Activated naive CD4-positive, alpha-beta T cell treated with anti-CD3 and anti-CD28 coated beads, Interleukin-2, amount 10 ng/mL, durations not matched to agents 7 days and 5 days (primary cell): ENCODE data around the gene YTHDC2.

ENCODE experiments used
- CTCF ChIA-PET: fragments of 350-600 bp; sonication (Branson Sonifier 250); formaldehyde crosslinking; loops from one replicate; lab custom pipeline; 2021; ENCODE audit warnings: antibody characterized with exemption; lab: Charles Lee
- DNase-seq: peaks from one replicate; pipeline ENCODE4 v3.0.0-alpha.2; 2020
- H3K27ac Mint-ChIP-seq: one replicate; pipeline ENCODE4 v1.8.0; 2021; ENCODE audit warnings: mild to moderate bottlenecking, moderate library complexity, mixed read lengths
- H3K27me3 Mint-ChIP-seq: one replicate; pipeline ENCODE4 v1.8.0; 2021; ENCODE audit warnings: mild to moderate bottlenecking, mixed read lengths
- H3K36me3 Mint-ChIP-seq: one replicate; pipeline ENCODE4 v1.8.0; 2021; ENCODE audit warnings: mixed read lengths
- H3K4me1 Mint-ChIP-seq: one replicate; pipeline ENCODE4 v1.8.0; 2021; ENCODE audit warnings: mixed read lengths
- H3K4me3 Mint-ChIP-seq: one replicate; pipeline ENCODE4 v1.8.0; 2021; ENCODE audit warnings: mild to moderate bottlenecking, moderate library complexity, mixed read lengths
- H3K9me3 Mint-ChIP-seq: one replicate; pipeline ENCODE4 v1.8.0; 2021; ENCODE audit warnings: mixed read lengths

The YTHDC2 gene

GRCh38 chr5:113513384-113514288, at the start of gene YTHDC2:
YTHDC2 (plus strand) TSS chr5:113513694; CDS start chr5:113513896, 202 bp downstream.
- peaks cover 32% of the 10 kb centered on the region for H3K4me1 Mint-ChIP-seq
- peak within 1 kb of the TSS; percentile 86 for H3K4me3 Mint-ChIP-seq
- H3K27me3 Mint-ChIP-seq = peaks cover 19% of the 10 kb centered on the region
- H3K9me3 Mint-ChIP-seq = no peaks in the 10 kb centered on the region
- CTCF ChIA-PET = interaction anchor here (1.2 to 9.4 kb wide), 2 partner anchors 178 to 471 kb away, joined by 3 to 149 read pairs; no protein-coding TSS in a partner anchor
- DNase-seq = peak; percentile 91
- H3K36me3 Mint-ChIP-seq = peaks cover 16% of the 10 kb centered on the region
- H3K27ac Mint-ChIP-seq = peak within 1 kb of the TSS; percentile 84

DNA sequence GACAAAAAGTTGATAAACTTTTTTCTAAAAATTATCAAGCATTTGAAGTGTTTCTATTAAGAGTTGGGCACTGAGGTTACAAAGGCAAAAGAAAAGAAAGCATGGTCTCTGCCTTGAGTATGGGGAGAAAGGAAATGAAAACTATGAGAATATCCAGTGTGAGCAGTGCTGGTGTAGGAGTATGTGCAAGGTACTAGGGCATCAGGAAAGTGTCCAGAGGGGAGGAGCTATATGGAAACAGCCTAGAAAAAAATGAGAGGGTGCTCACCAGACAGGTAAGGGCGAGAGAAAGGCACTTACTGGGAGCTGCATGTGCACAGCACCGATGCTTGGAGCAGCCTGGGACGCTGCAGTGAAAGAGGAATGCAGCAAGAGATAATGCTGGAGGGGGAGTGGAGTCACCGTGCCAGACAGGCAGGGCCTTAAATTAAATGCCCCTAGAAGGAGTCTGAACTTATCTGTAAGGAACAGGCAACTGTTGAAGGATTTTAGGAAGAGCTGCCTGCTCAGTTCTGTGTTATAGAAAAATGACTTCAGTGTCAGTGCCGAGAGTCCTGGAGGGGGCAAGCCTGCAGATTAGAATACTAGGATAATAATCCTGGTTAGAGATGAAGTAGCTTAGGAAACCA, 39.3 kb upstream of the YTHDC2 start:
- H3K9me3 Mint-ChIP-seq = peaks cover 2% of the 10 kb centered on the region
- H3K4me3 Mint-ChIP-seq = no peak overlapping the region
- CTCF ChIA-PET = no interaction called here
- peaks cover 34% of the 10 kb centered on the region for H3K27me3 Mint-ChIP-seq
- H3K27ac Mint-ChIP-seq = no peak overlapping the region
- no peaks in the 10 kb centered on the region for H3K36me3 Mint-ChIP-seq
- no peak for DNase-seq
- H3K4me1 Mint-ChIP-seq = no peaks in the 10 kb centered on the region

GRCh38 chr5:113478691-113479090, 34.8 kb upstream of the YTHDC2 start:
- DNase-seq = no peak
- H3K4me3 Mint-ChIP-seq = no peak overlapping the region
- H3K27ac Mint-ChIP-seq = no peak overlapping the region
- H3K27me3 Mint-ChIP-seq = peaks cover 15% of the 10 kb centered on the region
- H3K4me1 Mint-ChIP-seq = no peaks in the 10 kb centered on the region
- H3K9me3 Mint-ChIP-seq = no peaks in the 10 kb centered on the region
- H3K36me3 Mint-ChIP-seq = no peaks in the 10 kb centered on the region
- CTCF ChIA-PET = no interaction called here

GRCh38 chr5:113480243-113480642, 33.3 kb upstream of the YTHDC2 start:
- Mint-ChIP-seq H3K27ac (no peak overlapping the region), H3K4me1 (no peaks in the 10 kb centered on the region), H3K4me3 (no peak overlapping the region), H3K36me3 (no peaks in the 10 kb centered on the region), H3K9me3 (no peaks in the 10 kb centered on the region), H3K27me3 (peaks cover 12% of the 10 kb centered on the region)
- CTCF ChIA-PET = no interaction called here
- DNase-seq = no peak

DNA sequence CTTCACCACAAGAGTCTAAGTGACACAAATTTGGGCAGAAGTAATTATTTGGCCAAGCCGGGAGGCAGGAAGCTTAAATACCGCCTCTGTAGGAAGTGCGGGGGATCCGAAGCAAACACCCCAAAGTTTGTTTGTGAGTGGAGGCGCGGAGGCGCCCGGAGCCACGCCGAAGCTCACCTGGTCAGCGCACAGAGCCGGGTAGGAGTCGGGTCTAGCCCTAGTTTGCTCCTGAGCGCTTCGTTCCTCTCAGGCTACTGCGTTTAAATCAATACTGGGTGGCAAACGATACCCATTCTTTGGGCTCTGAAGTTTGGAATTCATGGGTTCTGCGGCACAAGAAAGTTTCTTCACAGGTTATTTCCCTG, 26.1 kb upstream of the YTHDC2 start:
- peak overlapping the region; percentile 67 for H3K4me3 Mint-ChIP-seq
- peaks cover 24% of the 10 kb centered on the region for H3K9me3 Mint-ChIP-seq
- no peak overlapping the region for H3K27ac Mint-ChIP-seq
- peaks cover 26% of the 10 kb centered on the region for H3K4me1 Mint-ChIP-seq
- H3K36me3 Mint-ChIP-seq = peaks cover 12% of the 10 kb centered on the region
- peaks cover 74% of the 10 kb centered on the region for H3K27me3 Mint-ChIP-seq
- CTCF ChIA-PET = interaction anchor here (1.5 kb wide), 1 partner anchor 23 kb away, joined by 4 read pairs; no protein-coding TSS in a partner anchor
- no peak for DNase-seq

DNA sequence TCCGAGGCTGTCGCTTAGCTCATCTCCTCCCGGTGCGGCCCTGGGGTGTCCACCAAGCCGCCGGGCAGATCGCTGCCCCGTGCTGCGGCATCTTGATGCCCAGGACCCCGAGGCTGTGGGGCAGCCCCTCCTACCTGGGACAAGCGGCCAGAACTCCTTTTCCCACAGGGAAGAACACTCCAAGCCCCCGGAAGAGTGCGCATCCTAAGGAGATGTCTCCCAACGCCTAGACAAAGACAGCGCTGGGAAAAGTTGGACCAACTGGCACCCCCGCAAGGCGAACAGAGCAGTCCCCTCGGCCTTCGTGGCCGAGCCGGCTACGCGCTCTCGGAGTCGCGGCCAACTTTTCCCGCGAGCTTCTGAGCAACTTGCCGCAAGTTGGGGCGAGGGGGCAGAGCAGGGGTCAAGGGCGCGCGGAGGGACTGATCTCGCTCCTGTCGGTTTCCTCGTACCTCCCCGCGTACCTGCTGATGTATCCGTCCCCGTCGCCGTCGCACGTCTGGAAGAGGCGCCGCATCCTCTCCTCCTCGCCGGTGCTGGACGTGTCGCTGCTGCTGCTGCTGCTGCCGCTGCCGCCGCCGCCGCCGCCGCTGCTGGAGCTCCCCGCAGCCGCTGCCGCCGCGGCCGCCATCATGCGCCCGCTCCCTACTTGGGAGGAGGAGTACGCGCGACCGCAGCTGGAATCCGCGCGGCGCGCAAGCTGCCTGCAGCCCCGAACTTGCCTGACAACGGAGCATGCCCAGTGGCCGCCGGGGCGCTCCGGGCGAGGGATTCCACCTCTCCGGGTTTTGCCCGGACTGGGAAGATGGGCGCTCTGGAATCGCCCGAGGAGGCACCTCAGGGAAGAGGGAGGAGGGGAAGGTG, 25.5 kb upstream of the YTHDC2 start, which contains the start of gene MCC:
MCC (minus strand) TSS at position 673 of the 864 bp plus-strand sequence.
- Mint-ChIP-seq H3K4me1 (peaks cover 26% of the 10 kb centered on the region), H3K9me3 (peaks cover 24% of the 10 kb centered on the region), H3K27ac (no peak within 1 kb of the TSS), H3K27me3 (peaks cover 78% of the 10 kb centered on the region), H3K4me3 (peak within 1 kb of the TSS; percentile 67), H3K36me3 (peaks cover 12% of the 10 kb centered on the region)
- CTCF ChIA-PET = interaction anchor here (1.0 to 2.0 kb wide), 4 partner anchors 22 to 154 kb away, joined by 3 to 6 read pairs (median 4); no protein-coding TSS in a partner anchor
- peak; percentile 53 for DNase-seq

DNA sequence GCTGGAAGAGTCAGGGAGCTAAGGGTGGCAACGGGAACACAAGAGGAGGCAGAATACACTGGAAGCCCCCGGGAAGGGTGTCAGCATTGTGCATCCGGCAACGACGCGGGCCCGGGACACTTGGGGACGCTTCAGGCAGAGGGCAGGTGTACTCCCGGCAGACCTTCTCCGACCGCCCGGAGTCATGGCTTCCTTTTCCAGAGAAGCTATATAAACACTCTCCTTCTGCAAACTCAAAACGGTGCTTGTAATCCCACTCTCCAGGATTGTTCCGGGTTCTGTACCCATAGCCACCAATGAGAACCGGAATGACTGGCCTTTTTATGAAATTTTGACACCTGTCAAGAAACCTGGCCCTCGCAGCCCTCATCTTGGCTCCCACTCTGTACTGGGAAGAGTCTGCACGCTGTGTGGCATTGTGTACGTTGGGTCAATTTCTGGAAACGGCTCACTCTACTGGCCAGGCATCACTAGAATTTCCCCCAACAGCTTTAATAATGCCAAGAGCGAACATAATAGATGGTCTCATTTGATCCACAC, 24.8 kb upstream of the YTHDC2 start:
- DNase-seq = no peak
- Mint-ChIP-seq H3K4me3 (peak overlapping the region; percentile 67), H3K27me3 (peaks cover 78% of the 10 kb centered on the region), H3K9me3 (peaks cover 24% of the 10 kb centered on the region), H3K4me1 (peaks cover 26% of the 10 kb centered on the region), H3K36me3 (peaks cover 12% of the 10 kb centered on the region), H3K27ac (no peak overlapping the region)
- CTCF ChIA-PET = interaction anchor here (1.0 to 2.0 kb wide), 4 partner anchors 22 to 155 kb away, joined by 3 to 6 read pairs (median 4); no protein-coding TSS in a partner anchor

DNA sequence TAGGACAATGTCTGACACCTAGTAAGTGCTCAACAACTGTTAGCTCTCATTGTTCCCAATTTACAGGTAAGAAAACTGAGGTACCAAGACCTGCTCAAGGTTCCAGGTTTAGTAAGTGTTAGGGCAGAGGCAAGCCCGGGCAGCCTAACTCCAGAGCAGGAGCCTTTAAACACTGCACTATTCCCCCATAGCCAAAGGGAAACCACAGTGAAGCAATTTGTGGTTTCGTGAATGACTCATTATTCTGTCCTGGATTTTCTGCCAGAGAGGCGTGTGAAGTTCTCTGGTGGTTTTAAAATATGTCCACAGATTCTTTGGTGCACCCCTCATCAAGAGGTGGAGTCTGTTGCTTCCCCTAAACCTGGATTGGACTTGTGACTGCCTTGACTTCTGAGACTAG, 24.2 kb upstream of the YTHDC2 start:
- peaks cover 26% of the 10 kb centered on the region for H3K4me1 Mint-ChIP-seq
- peaks cover 12% of the 10 kb centered on the region for H3K36me3 Mint-ChIP-seq
- peaks cover 83% of the 10 kb centered on the region for H3K27me3 Mint-ChIP-seq
- H3K9me3 Mint-ChIP-seq = peaks cover 24% of the 10 kb centered on the region
- DNase-seq = peak; percentile 23
- peak overlapping the region; percentile 3 for H3K4me3 Mint-ChIP-seq
- CTCF ChIA-PET = interaction anchor here (0.6 to 2.0 kb wide), 4 partner anchors 110 to 399 kb away, joined by 3 to 6 read pairs (median 4); no protein-coding TSS in a partner anchor
- no peak overlapping the region for H3K27ac Mint-ChIP-seq

DNA sequence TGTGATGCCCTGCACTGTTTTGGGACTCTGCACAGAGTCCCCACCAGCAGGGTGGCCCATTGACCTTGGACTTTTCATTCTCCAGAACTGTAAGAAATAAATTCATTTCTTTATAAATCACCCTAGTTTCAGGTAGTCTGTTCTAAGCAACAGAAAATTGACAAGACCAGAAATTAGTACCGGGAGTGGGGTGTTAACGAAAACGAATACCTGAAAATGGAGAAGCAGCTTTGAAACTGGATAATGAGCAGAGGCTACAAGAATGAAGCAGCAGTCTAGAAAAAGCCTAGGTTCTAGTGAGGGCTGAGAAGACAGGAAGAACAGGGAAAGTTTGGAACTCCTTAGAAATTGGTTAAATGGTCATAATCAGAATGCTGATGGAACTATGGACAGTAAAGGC, 23.2 kb upstream of the YTHDC2 start:
- Mint-ChIP-seq H3K27me3 (peaks cover 86% of the 10 kb centered on the region), H3K4me3 (no peak overlapping the region), H3K4me1 (peaks cover 26% of the 10 kb centered on the region), H3K9me3 (peaks cover 24% of the 10 kb centered on the region), H3K27ac (no peak overlapping the region), H3K36me3 (peaks cover 12% of the 10 kb centered on the region)
- CTCF ChIA-PET = no interaction called here
- DNase-seq = no peak

DNA sequence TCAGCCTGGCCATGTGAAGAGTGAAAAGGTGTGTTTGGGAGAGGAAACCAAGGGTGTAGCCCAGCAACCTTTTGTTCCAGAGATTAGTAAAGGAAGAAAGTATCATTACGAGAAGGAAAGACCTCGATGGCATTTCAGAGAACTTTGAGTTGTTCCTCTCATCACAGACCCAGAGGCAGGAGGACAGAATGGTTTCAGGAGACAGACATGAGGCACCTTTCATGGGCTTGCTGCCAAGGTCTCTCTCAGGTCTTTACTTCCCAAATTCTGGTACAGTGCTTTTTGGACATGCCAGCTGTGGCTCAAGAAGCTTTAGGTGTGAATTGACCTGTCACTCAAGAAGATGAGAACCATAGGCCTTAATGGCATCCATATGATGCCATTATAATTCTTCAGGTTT, 22.5 kb upstream of the YTHDC2 start:
- no peak overlapping the region for H3K4me3 Mint-ChIP-seq
- peaks cover 82% of the 10 kb centered on the region for H3K27me3 Mint-ChIP-seq
- no peak overlapping the region for H3K27ac Mint-ChIP-seq
- peaks cover 24% of the 10 kb centered on the region for H3K9me3 Mint-ChIP-seq
- no peak for DNase-seq
- H3K4me1 Mint-ChIP-seq = peaks cover 26% of the 10 kb centered on the region
- H3K36me3 Mint-ChIP-seq = peaks cover 12% of the 10 kb centered on the region
- CTCF ChIA-PET = no interaction called here

DNA sequence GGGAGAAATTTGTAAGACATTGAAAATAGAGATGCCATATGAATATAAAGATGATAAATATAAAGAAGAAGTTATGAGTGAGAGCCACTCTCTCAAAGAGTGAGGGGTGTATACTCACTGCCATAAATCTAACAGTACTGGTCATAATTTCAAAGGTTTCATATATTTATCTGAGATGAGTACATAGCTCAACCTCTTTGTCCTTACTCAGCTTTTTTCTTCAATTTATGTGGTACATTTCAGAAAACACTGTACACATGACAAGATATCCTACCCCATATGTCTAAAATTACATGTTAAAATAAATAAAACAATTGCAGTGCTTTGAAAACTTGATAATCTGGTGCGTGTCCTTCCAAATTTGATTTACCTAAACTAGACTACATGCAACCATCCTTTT, 20.0 kb upstream of the YTHDC2 start:
- peaks cover 69% of the 10 kb centered on the region for H3K27me3 Mint-ChIP-seq
- peaks cover 12% of the 10 kb centered on the region for H3K36me3 Mint-ChIP-seq
- H3K4me1 Mint-ChIP-seq = peaks cover 14% of the 10 kb centered on the region
- H3K27ac Mint-ChIP-seq = no peak overlapping the region
- H3K9me3 Mint-ChIP-seq = peaks cover 24% of the 10 kb centered on the region
- CTCF ChIA-PET = interaction anchor here (1.8 kb wide), 1 partner anchor 18 kb away, joined by 5 read pairs; no protein-coding TSS in a partner anchor
- H3K4me3 Mint-ChIP-seq = no peak overlapping the region
- DNase-seq = no peak

DNA sequence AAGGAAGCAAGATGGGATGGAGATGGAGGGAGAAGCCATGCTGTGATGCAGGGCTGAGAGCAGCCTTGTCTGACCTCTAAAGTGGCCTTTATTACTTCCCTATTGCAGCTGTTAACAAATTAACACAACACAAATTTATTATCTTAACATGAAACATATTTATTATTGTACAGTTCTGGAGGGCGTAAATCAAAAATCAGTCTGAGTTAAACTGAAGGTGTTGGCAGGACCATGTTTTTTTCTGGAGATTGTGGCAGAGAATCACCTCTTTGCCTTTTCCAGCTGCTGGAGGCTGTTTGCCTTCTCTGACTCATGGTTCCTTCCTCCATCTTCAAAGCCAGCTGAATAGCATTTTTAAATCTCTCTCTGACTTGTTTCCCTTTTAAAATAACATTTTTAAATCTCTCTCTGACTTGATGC, 18.1 kb upstream of the YTHDC2 start:
- CTCF ChIA-PET = no interaction called here
- H3K27ac Mint-ChIP-seq = no peak overlapping the region
- DNase-seq = no peak

GRCh38 chr5:113502073-113502472, 11.4 kb upstream of the YTHDC2 start:
- Mint-ChIP-seq H3K4me3 (no peak overlapping the region), H3K4me1 (peaks cover 1% of the 10 kb centered on the region), H3K27ac (no peak overlapping the region), H3K36me3 (peaks cover 3% of the 10 kb centered on the region), H3K9me3 (peaks cover 8% of the 10 kb centered on the region), H3K27me3 (peaks cover 56% of the 10 kb centered on the region)
- no peak for DNase-seq
- CTCF ChIA-PET = interaction anchor here (1.4 kb wide), 1 partner anchor 123 kb away, joined by 3 read pairs; no protein-coding TSS in a partner anchor

More for the DNA sequence above, 18.1 kb upstream of the YTHDC2 start:
- no peaks in the 10 kb centered on the region for H3K4me1 Mint-ChIP-seq
- peaks cover 19% of the 10 kb centered on the region for H3K9me3 Mint-ChIP-seq
- peaks cover 63% of the 10 kb centered on the region for H3K27me3 Mint-ChIP-seq
- no peak overlapping the region for H3K4me3 Mint-ChIP-seq
- peaks cover 6% of the 10 kb centered on the region for H3K36me3 Mint-ChIP-seq
